GM12874 (cell line): Measurements from ENCODE around the gene GATAD2A.
A peak's percentile ranks its signal among the peaks of the same experiment; 100 is the strongest.

Experiments
- CTCF ChIP-seq: IDR thresholded peaks from 2 replicates; pipeline ENCODE4 v1.5.1; 2011; ENCODE audit warnings: low read depth, mild to moderate bottlenecking, control low read depth, low read length, moderate library complexity; ENCODE audit not compliant: insufficient read depth

The GATAD2A gene

GRCh38 chr19:19475849-19476828 is 70.7 kb downstream of the GATAD2A start:
- TF ChIP-seq CTCF, result 0 out of 2 replicates have a peak, but pooled peaks have one; percentile 15

- TF ChIP-seq CTCF, result no peak
Measured at GRCh38 chr19:19477705-19478383, 72.4 kb downstream of the GATAD2A start.

GRCh38 chr19:19480688-19481087 is 75.2 kb downstream of the GATAD2A start:
- TF ChIP-seq CTCF, result no peak

- TF ChIP-seq CTCF, result no peak
Measured at GRCh38 chr19:19482809-19483596, 77.5 kb downstream of the GATAD2A start.

- no peak for TF ChIP-seq CTCF
Measured at GRCh38 chr19:19485161-19485997, 79.9 kb downstream of the GATAD2A start.

GRCh38 chr19:19485998-19486290 is 80.5 kb downstream of the GATAD2A start:
- no peak for TF ChIP-seq CTCF
